Measurements from ENCODE around the gene LRRC14B.

GRCh38 chr5:199197-199949 lies 8.1 kb downstream of the LRRC14B start:
- no peak for TF ChIP-seq POLR2A (IDR thresholded peaks at IDR 0.05)
- TF ChIP-seq CTCF (IDR thresholded peaks at IDR 0.05), result no peak

All from vagina (tissue), 2 donors.